GM12874 (cell line): ENCODE measurements around the gene HMGCS1.

Experiments
- CTCF ChIP-seq: IDR thresholded peaks from 2 replicates; pipeline ENCODE4 v1.5.1; 2011; ENCODE audit warnings: low read depth, mild to moderate bottlenecking, control low read depth, low read length, moderate library complexity; ENCODE audit not compliant: insufficient read depth

HMGCS1 gene

GRCh38 chr5:43352915-43353314, 39.7 kb upstream of the HMGCS1 start:
- TF ChIP-seq CTCF, result no peak

GRCh38 chr5:43352131-43352530, 38.9 kb upstream of the HMGCS1 start:
- TF ChIP-seq CTCF, result no peak

- TF ChIP-seq CTCF, result no peak
Observed at GRCh38 chr5:43348861-43349363, 35.7 kb upstream of the HMGCS1 start.

GRCh38 chr5:43348207-43348606, 35.0 kb upstream of the HMGCS1 start:
- no peak for TF ChIP-seq CTCF

- no peak for TF ChIP-seq CTCF
Observed at GRCh38 chr5:43338862-43339261, 25.6 kb upstream of the HMGCS1 start.

GRCh38 chr5:43336159-43336558, 22.9 kb upstream of the HMGCS1 start:
- no peak for TF ChIP-seq CTCF

- no peak for TF ChIP-seq CTCF
Observed at GRCh38 chr5:43335681-43336080, 22.5 kb upstream of the HMGCS1 start.
